IMR-90 (cell line): ENCODE data around the gene KRT72. TPM values are rescaled to one million over a fixed set of nuclear protein-coding genes. Genes with fewer than 3 reads are reported as not detected.

ENCODE experiments used
- ATAC-seq: fragments of 200-7000 bp; cut with Tn5 transposase; 2 replicates; pipeline ENCODE4 v1.9.1; 2020; ENCODE audit warnings: low read depth, mild to moderate bottlenecking, moderate library complexity
- BruUV-seq: library from RNA; stranded (reverse); fragments of 400-500 nt; replicated peaks from 2 replicates; lab custom pipeline; 2021; lab: Mats Ljungman, UMichigan
- CTCF ChIA-PET: fragments of 300-600 bp; formaldehyde crosslinking; extraction: SDS; loops from one replicate; lab custom pipeline; 2021; ENCODE audit warnings: antibody characterized with exemption; lab: Yijun Ruan, JAX
- POLR2A ChIA-PET: fragments of 300-600 bp; sonication (Branson Sonifier 250); formaldehyde crosslinking; loops from one replicate; lab custom pipeline; 2022; ENCODE audit warnings: antibody characterized with exemption; ENCODE audit not compliant: unreplicated experiment; lab: Charles Lee
- DNase-seq: peaks from one replicate; pipeline ENCODE4 v3.0.0; 2013
- H2AFZ ChIP-seq: replicated peaks from 2 replicates; pipeline ENCODE3; 2013; ENCODE audit warnings: low read length, mild to moderate bottlenecking; ENCODE audit not compliant: poor library complexity
- H2AK5ac ChIP-seq: 2 replicates; pipeline ENCODE4 v1.6.1; 2013; ENCODE audit warnings: low read depth, low read length, inconsistent platforms
- H2AK9ac ChIP-seq: replicated peaks from 2 replicates; pipeline ENCODE3; 2013; ENCODE audit warnings: mild to moderate bottlenecking, low read depth, low read length, moderate library complexity; ENCODE audit not compliant: poor library complexity
- H2BK120ac ChIP-seq: 2 replicates; pipeline ENCODE4 v1.6.1; 2013; ENCODE audit warnings: low read depth, low read length, inconsistent platforms
- H2BK15ac ChIP-seq: 3 replicates; pipeline ENCODE4 v1.6.1; 2013; ENCODE audit warnings: low read depth, low read length, inconsistent platforms
- H2BK20ac ChIP-seq: 2 replicates; pipeline ENCODE4 v1.6.1; 2013; ENCODE audit warnings: low read depth, mild to moderate bottlenecking, inconsistent platforms, low read length, moderate library complexity
- H2BK5ac ChIP-seq: 2 replicates; pipeline ENCODE4 v1.6.1; 2013; ENCODE audit warnings: mild to moderate bottlenecking, low read depth, low read length, inconsistent platforms; ENCODE audit not compliant: poor library complexity, severe bottlenecking
- H3K14ac ChIP-seq: replicated peaks from 2 replicates; pipeline ENCODE4 v1.6.1; 2013; ENCODE audit warnings: low read depth, low read length, inconsistent platforms
- H3K18ac ChIP-seq: 2 replicates; pipeline ENCODE4 v1.6.1; 2013; ENCODE audit warnings: low read depth, low read length, control low read depth
- H3K23ac ChIP-seq: 2 replicates; pipeline ENCODE4 v1.6.1; 2013; ENCODE audit warnings: low read depth, low read length, inconsistent platforms
- H3K27ac ChIP-seq: 2 replicates; pipeline ENCODE4 v1.5.1; 2013; ENCODE audit warnings: mild to moderate bottlenecking, control low read depth, low read length; ENCODE audit not compliant: insufficient read depth
- H3K27me3 ChIP-seq: 2 replicates; pipeline ENCODE4 v1.6.1; 2013; ENCODE audit warnings: low read length; ENCODE audit not compliant: control insufficient read depth, insufficient read depth
- H3K36me3 ChIP-seq: 2 replicates; pipeline ENCODE4 v1.6.1; 2013; ENCODE audit warnings: low read length, mixed read lengths; ENCODE audit not compliant: control insufficient read depth, insufficient read depth
- H3K4ac ChIP-seq: 2 replicates; pipeline ENCODE4 v1.6.1; 2013; ENCODE audit warnings: low read depth, low read length, inconsistent platforms
- H3K4me1 ChIP-seq: 2 replicates; pipeline ENCODE4 v1.6.1; 2013; ENCODE audit warnings: low read length, mixed read lengths; ENCODE audit not compliant: control insufficient read depth, insufficient read depth
- H3K4me2 ChIP-seq: 2 replicates; pipeline ENCODE4 v1.6.1; 2013; ENCODE audit warnings: low read depth, mild to moderate bottlenecking, control low read depth, low read length, moderate library complexity
- H3K4me3 ChIP-seq: 2 replicates; pipeline ENCODE4 v1.5.1; 2013; ENCODE audit warnings: low read depth, mild to moderate bottlenecking, control low read depth, low read length, moderate library complexity; ENCODE audit not compliant: insufficient read depth
- H3K56ac ChIP-seq: 2 replicates; pipeline ENCODE4 v1.6.1; 2013; ENCODE audit warnings: low read length, inconsistent platforms; ENCODE audit not compliant: insufficient read depth; ENCODE audit errors: extremely low read depth
- H3K79me1 ChIP-seq, 2 experiments: 2 replicates each; pipeline ENCODE4 v1.6.1; 2013; ENCODE audit warnings: low read length in 2 of 2, inconsistent platforms in 1 of 2, low read depth in 1 of 2
- H3K9ac ChIP-seq: 2 replicates; pipeline ENCODE4 v1.6.1; 2013; ENCODE audit warnings: low read depth, low read length, control low read depth
- H3K9me1 ChIP-seq: 2 replicates; pipeline ENCODE4 v1.6.1; 2013; ENCODE audit warnings: low read length, inconsistent platforms; ENCODE audit not compliant: insufficient read depth
- H3K9me3 ChIP-seq: 2 replicates; pipeline ENCODE4 v1.6.1; 2013; ENCODE audit warnings: low read length; ENCODE audit not compliant: control insufficient read depth, insufficient read depth
- H4K20me1 ChIP-seq: 2 replicates; pipeline ENCODE4 v1.6.1; 2013; ENCODE audit warnings: low read length, inconsistent platforms; ENCODE audit not compliant: insufficient read depth
- H4K5ac ChIP-seq: 2 replicates; pipeline ENCODE4 v1.6.1; 2013; ENCODE audit warnings: mild to moderate bottlenecking, low read depth, low read length, control low read depth
- H4K8ac ChIP-seq, 2 experiments: 2 replicates each; pipeline ENCODE4 v1.6.1; 2013; ENCODE audit warnings: low read depth in 2 of 2, low read length in 2 of 2, control low read depth in 1 of 2, inconsistent platforms in 1 of 2
- H4K91ac ChIP-seq: 2 replicates; pipeline ENCODE4 v1.6.1; 2013; ENCODE audit warnings: low read depth, low read length, inconsistent platforms; ENCODE audit not compliant: insufficient read depth
- CEBPB ChIP-seq: IDR thresholded peaks from 2 replicates; pipeline ENCODE4 v1.6.1; 2012; ENCODE audit warnings: low read depth, low read length, improper control_type of control experiment
- CTCF ChIP-seq: conservative IDR thresholded peaks from 2 replicates; pipeline ENCODE4 v1.5.1; 2012; ENCODE audit warnings: mild to moderate bottlenecking, low read depth, low read length, improper control_type of control experiment
- ELK1 ChIP-seq: fragments of 150-350 bp; IDR thresholded peaks from 2 replicates; pipeline ENCODE4 v1.6.1; 2016; ENCODE audit warnings: low read depth, mild to moderate bottlenecking, low read length, moderate library complexity, borderline replicate concordance
- MAZ ChIP-seq: IDR thresholded peaks from 2 replicates; pipeline ENCODE4 v1.6.1; 2012; ENCODE audit warnings: low read depth, mild to moderate bottlenecking, low read length, improper control_type of control experiment, moderate library complexity, borderline replicate concordance
- POLR2A ChIP-seq: IDR thresholded peaks from 2 replicates; pipeline ENCODE4 v1.6.1; 2012; ENCODE audit warnings: mild to moderate bottlenecking, low read depth, low read length
- RCOR1 ChIP-seq: IDR thresholded peaks from 2 replicates; pipeline ENCODE4 v1.6.1; 2012; ENCODE audit warnings: mild to moderate bottlenecking, low read length, improper control_type of control experiment; ENCODE audit not compliant: insufficient replicate concordance
- RFX5 ChIP-seq: IDR thresholded peaks from 2 replicates; pipeline ENCODE4 v1.8.0; 2012; ENCODE audit warnings: low read depth, mild to moderate bottlenecking, low read length, moderate library complexity
- SMC3 ChIP-seq: fragments of 150-350 bp; IDR thresholded peaks from 2 replicates; pipeline ENCODE4 v1.6.1; 2016; ENCODE audit warnings: low read depth, mild to moderate bottlenecking, antibody characterized with exemption, low read length, moderate library complexity
- USF2 ChIP-seq: fragments of 150-350 bp; IDR thresholded peaks from 2 replicates; pipeline ENCODE4 v1.6.1; 2017; ENCODE audit warnings: mild to moderate bottlenecking, antibody characterized with exemption, low read length, low read depth
- WGBS, 2 experiments: methylation state at CpG; one replicate each; pipeline versions ENCODE4 v1.1.5 to v1.1.7; 2013; ENCODE audit warnings: missing lambda C conversion rate in 2 of 2; ENCODE audit not compliant: insufficient read length in 1 of 2; ENCODE audit errors: extremely low coverage in 2 of 2; 5-methylcytosine and 5-hydroxymethylcytosine counted together
- dilution Hi-C: fragments of 300-500 bp; cut with HindIII; formaldehyde crosslinking; loops from one replicate; pipeline ENCODE4 v1.14.3; 2018; ENCODE audit warnings: low sequenced_read_pairs; ENCODE audit not compliant: unreplicated experiment
- in situ Hi-C: fragments of 300-500 bp; cut with MboI; formaldehyde crosslinking; loops from 3 replicates; pipeline ENCODE4 v1.14.3; 2019; ENCODE audit warnings: low sequenced_read_pairs, inconsistent platforms, mixed read lengths
- intact Hi-C: fragments of 100-400 bp; cut with micrococcal nuclease; formaldehyde crosslinking; loops from 2 replicates; pipeline ENCODE4 v1.10.0; 2022
- polyA plus RNA-seq, 3 experiments: library from polyadenylated mRNA; depleted of rRNA; stranded (reverse); fragments of >200 nt; gene quantifications; 2 replicates each; pipeline ENCODE4 v1.2.3, GENCODE V29; 2012; ENCODE audit warnings: low replicate concordance in 1 of 3
- total RNA-seq: library from RNA; depleted of rRNA; stranded (reverse); fragments of >200 nt; gene quantifications from 2 replicates; pipeline ENCODE4 v1.2.3, GENCODE V29; 2012

The KRT72 gene
- total and polyA plus RNA-seq, 2 of the 4 experiments (the other 2 are of a cell fraction), result not detected

- H2AK9ac ChIP-seq, result no peak overlapping the region
- no peaks in the 10 kb centered on the region for H3K36me3 ChIP-seq
- CTCF ChIA-PET, result no interaction called here
- no TSS peak for BruUV-seq
- no peak for DNase-seq
- POLR2A ChIA-PET, result no interaction called here
- no peaks in the 10 kb centered on the region for H3K9me3 ChIP-seq
- 74% methylated on average over 3 of the region's 9 CpGs; no CpG with 5 or more reads in 1 of the 2 experiments for WGBS, 2 experiments
- in situ Hi-C loops (no loop called here), dilution Hi-C loops (no loop called here), intact Hi-C loops (no loop called here)
- H2AFZ ChIP-seq, result no peak overlapping the region
- H3K56ac ChIP-seq, result no peak overlapping the region
- TF ChIP-seq CTCF, result no peak
- TF ChIP-seq MAZ, result no peak
- no peak for TF ChIP-seq CEBPB
- TF ChIP-seq POLR2A, result no peak
- TF ChIP-seq USF2, result no peak
- no peak for TF ChIP-seq RCOR1
- no peak for TF ChIP-seq RFX5
- TF ChIP-seq SMC3, result no peak
- TF ChIP-seq ELK1, result no peak
- H3K14ac ChIP-seq, result no peak overlapping the region
- no peaks in the 10 kb centered on the region for H3K79me1 ChIP-seq
- H3K27ac ChIP-seq, result no peak overlapping the region
- H3K4ac ChIP-seq, result no peak overlapping the region
- no peak overlapping the region for H2BK15ac ChIP-seq
- H2AK5ac ChIP-seq, result no peak overlapping the region
- no peaks in the 10 kb centered on the region for H3K4me1 ChIP-seq
- no peak overlapping the region for H3K9ac ChIP-seq
- H3K4me3 ChIP-seq, result no peak overlapping the region
- H4K20me1 ChIP-seq, result no peaks in the 10 kb centered on the region
- no peak overlapping the region for H3K18ac ChIP-seq
- no peaks in the 10 kb centered on the region for H3K9me1 ChIP-seq
- H3K4me2 ChIP-seq, result no peak overlapping the region
- H4K5ac ChIP-seq, result no peak overlapping the region
- no peak overlapping the region for H2BK20ac ChIP-seq
- H3K23ac ChIP-seq, result no peak overlapping the region
- peaks cover 32% of the 10 kb centered on the region for H3K27me3 ChIP-seq
- no peak overlapping the region for H4K8ac ChIP-seq
- H4K91ac ChIP-seq, result no peak overlapping the region
- H2BK5ac ChIP-seq, result no peak overlapping the region
- no peak overlapping the region for H2BK120ac ChIP-seq
- no peak for ATAC-seq
Measured at GRCh38 chr12:52647601-52648000, 46.3 kb upstream of the KRT72 start.
